LNCaP clone FGC (cell line): Measurements from ENCODE around the gene PCDH11X.
A peak's percentile ranks its signal among the peaks of the same experiment; 100 is the strongest.
"Not testable (repeated sequence)": the region's sequence is repeated elsewhere in the genome, so short reads cannot be mapped to it uniquely, and the experiment has no call there.

ENCODE experiments used
- DNase-seq: peaks from one replicate; pipeline ENCODE4 v3.0.0-alpha.2; 2011; ENCODE audit warnings: low read depth
- H3K4me3 ChIP-seq: 2 replicates; pipeline ENCODE4 v1.5.1; 2011; ENCODE audit warnings: mild to moderate bottlenecking, low read depth, low read length, control low read depth

PCDH11X gene

GRCh38 chrX:91779135-91779534 lies at the start of gene PCDH11X:
PCDH11X (plus strand) TSS chrX:91779375; CDS start chrX:91835505, 56,130 bp downstream.
- DNase-seq = peak; percentile 2
- H3K4me3 ChIP-seq = peak within 1 kb of the TSS; percentile 23

GRCh38 chrX:91747446-91747845 lies 31.7 kb upstream of the PCDH11X start:
- DNase-seq, H3K4me3 ChIP-seq: not testable (repeated sequence)

- not testable (repeated sequence) for DNase-seq
- H3K4me3 ChIP-seq = peak overlapping the region; percentile 47
Observed at GRCh38 chrX:91753022-91753421, 26.2 kb upstream of the PCDH11X start.

GRCh38 chrX:91770619-91771488 lies 8.3 kb upstream of the PCDH11X start:
- not testable (repeated sequence) for H3K4me3 ChIP-seq, DNase-seq

GRCh38 chrX:91773943-91774342 lies 5.2 kb upstream of the PCDH11X start:
- not testable (repeated sequence) for H3K4me3 ChIP-seq, DNase-seq

GRCh38 chrX:91780008-91780407 lies 833 bp downstream of the PCDH11X start:
- peak overlapping the region; percentile 23 for H3K4me3 ChIP-seq
- DNase-seq = not testable (repeated sequence)

- H3K4me3 ChIP-seq = not testable (repeated sequence)
Observed at GRCh38 chrX:91780698-91781097, 1.5 kb downstream of the PCDH11X start.

GRCh38 chrX:91781553-91782298 lies 2.6 kb downstream of the PCDH11X start:
- not testable (repeated sequence) for H3K4me3 ChIP-seq, DNase-seq

More at GRCh38 chrX:91780698-91781097, 1.5 kb downstream of the PCDH11X start:
- DNase-seq = not testable (repeated sequence)

GRCh38 chrX:91782825-91783224 lies 3.6 kb downstream of the PCDH11X start:
- DNase-seq, H3K4me3 ChIP-seq: not testable (repeated sequence)

GRCh38 chrX:91817537-91817936 lies 38.4 kb downstream of the PCDH11X start:
- H3K4me3 ChIP-seq, DNase-seq: not testable (repeated sequence)

GRCh38 chrX:91825321-91825720 lies 46.1 kb downstream of the PCDH11X start:
- not testable (repeated sequence) for DNase-seq, H3K4me3 ChIP-seq
